HG02970 (cell line): Measurements from ENCODE around the gene FRK.
"Not testable (repeated sequence)": the region's sequence is repeated elsewhere in the genome, so short reads cannot be mapped to it uniquely, and the experiment has no call there.

Source experiments
- ATAC-seq: cut with Tn5 transposase; IDR thresholded peaks from one replicate; pipeline ENCODE4 v1.9.1; 2021; ENCODE audit warnings: mild to moderate bottlenecking, moderate library complexity, moderate number of reproducible peaks; ENCODE audit not compliant: unreplicated experiment, low FRiP score

Gene FRK

GRCh38 chr6:116074732-116075390 lies 14.2 kb upstream of the FRK start:
- no peak for ATAC-seq

- ATAC-seq: no peak
Observed at GRCh38 chr6:116073765-116074440, 13.2 kb upstream of the FRK start.

- ATAC-seq: no peak
Observed at GRCh38 chr6:116072368-116072767, 11.7 kb upstream of the FRK start.

- ATAC-seq: no peak
Observed at GRCh38 chr6:116070616-116071389, 10.1 kb upstream of the FRK start.

GRCh38 chr6:116070101-116070500 lies 9.4 kb upstream of the FRK start:
- no peak for ATAC-seq

- no peak for ATAC-seq
Observed at GRCh38 chr6:116066789-116067188, 6.1 kb upstream of the FRK start.

- ATAC-seq: no peak
Observed at GRCh38 chr6:116064666-116065065, 4.0 kb upstream of the FRK start.

- ATAC-seq: no peak
Observed at GRCh38 chr6:116062496-116062895, 1.8 kb upstream of the FRK start.

GRCh38 chr6:116059713-116060571 lies 749 bp downstream of the FRK start:
- ATAC-seq: no peak

GRCh38 chr6:116057766-116058165 lies 2.9 kb downstream of the FRK start:
- no peak for ATAC-seq

- ATAC-seq: no peak
Observed at GRCh38 chr6:116055513-116055912, 5.2 kb downstream of the FRK start.

GRCh38 chr6:116051244-116051643 lies 9.4 kb downstream of the FRK start:
- ATAC-seq: no peak

- no peak for ATAC-seq
Observed at GRCh38 chr6:116050737-116051136, 10.0 kb downstream of the FRK start.

- ATAC-seq: no peak
Observed at GRCh38 chr6:116049321-116049720, 11.4 kb downstream of the FRK start.

GRCh38 chr6:116047173-116047933 lies 13.3 kb downstream of the FRK start:
- no peak for ATAC-seq

GRCh38 chr6:116046737-116047136 lies 14.0 kb downstream of the FRK start:
- ATAC-seq: no peak

GRCh38 chr6:116046272-116046671 lies 14.4 kb downstream of the FRK start:
- ATAC-seq: not testable (repeated sequence)

GRCh38 chr6:116041934-116042333 lies 18.8 kb downstream of the FRK start:
- no peak for ATAC-seq

- ATAC-seq: no peak
Observed at GRCh38 chr6:116040993-116041392, 19.7 kb downstream of the FRK start.

- no peak for ATAC-seq
Observed at GRCh38 chr6:116036885-116037284, 23.8 kb downstream of the FRK start.
